GM12865 (cell line): ENCODE results near the gene TREML1.

Experiments
- DNase-seq: peaks from one replicate; pipeline ENCODE4 v3.0.0; 2010; ENCODE audit warnings: low read depth
- H3K4me3 ChIP-seq: 2 replicates; pipeline ENCODE4 v1.5.1; 2011; ENCODE audit warnings: mild to moderate bottlenecking, low read depth, low read length, control low read depth
- TF ChIP-seq, protein P1 (sequence below): IDR thresholded peaks from 2 replicates; pipeline ENCODE4 v1.5.1; 2011; ENCODE audit warnings: low read length, control low read depth, low read depth, inconsistent platforms; ENCODE audit not compliant: insufficient read depth; ENCODE audit errors: missing control alignments

TREML1 gene

GRCh38 chr6:41150671-41151070 lies 3.5 kb downstream of the TREML1 start:
- TF ChIP-seq, protein P1, sequence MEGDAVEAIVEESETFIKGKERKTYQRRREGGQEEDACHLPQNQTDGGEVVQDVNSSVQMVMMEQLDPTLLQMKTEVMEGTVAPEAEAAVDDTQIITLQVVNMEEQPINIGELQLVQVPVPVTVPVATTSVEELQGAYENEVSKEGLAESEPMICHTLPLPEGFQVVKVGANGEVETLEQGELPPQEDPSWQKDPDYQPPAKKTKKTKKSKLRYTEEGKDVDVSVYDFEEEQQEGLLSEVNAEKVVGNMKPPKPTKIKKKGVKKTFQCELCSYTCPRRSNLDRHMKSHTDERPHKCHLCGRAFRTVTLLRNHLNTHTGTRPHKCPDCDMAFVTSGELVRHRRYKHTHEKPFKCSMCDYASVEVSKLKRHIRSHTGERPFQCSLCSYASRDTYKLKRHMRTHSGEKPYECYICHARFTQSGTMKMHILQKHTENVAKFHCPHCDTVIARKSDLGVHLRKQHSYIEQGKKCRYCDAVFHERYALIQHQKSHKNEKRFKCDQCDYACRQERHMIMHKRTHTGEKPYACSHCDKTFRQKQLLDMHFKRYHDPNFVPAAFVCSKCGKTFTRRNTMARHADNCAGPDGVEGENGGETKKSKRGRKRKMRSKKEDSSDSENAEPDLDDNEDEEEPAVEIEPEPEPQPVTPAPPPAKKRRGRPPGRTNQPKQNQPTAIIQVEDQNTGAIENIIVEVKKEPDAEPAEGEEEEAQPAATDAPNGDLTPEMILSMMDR: no peak
- no peak for DNase-seq

DNA sequence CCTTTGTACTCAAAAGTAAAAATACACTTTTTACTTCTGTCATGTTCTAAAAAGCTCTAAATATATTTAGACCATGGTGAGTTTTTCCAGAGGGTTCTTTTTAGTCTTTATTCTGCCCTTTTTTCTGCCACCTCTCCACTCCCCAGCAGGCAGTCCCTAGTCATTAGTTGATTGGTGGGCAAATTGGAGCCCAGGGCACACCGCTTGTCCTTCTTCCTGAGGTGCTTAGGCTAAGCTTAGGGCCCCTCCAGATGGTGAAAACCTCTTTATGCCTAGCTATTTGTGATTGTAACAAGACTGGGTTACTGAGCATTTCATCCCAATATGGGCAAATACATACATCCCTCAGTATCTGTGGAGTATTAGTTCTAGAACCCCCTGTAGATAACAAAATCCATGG lies 6.2 kb downstream of the TREML1 start:
- no peak overlapping the region for H3K4me3 ChIP-seq
- DNase-seq: no peak
- TF ChIP-seq, protein P1: no peak

More at GRCh38 chr6:41150671-41151070, 3.5 kb downstream of the TREML1 start:
- H3K4me3 ChIP-seq: no peak overlapping the region

DNA sequence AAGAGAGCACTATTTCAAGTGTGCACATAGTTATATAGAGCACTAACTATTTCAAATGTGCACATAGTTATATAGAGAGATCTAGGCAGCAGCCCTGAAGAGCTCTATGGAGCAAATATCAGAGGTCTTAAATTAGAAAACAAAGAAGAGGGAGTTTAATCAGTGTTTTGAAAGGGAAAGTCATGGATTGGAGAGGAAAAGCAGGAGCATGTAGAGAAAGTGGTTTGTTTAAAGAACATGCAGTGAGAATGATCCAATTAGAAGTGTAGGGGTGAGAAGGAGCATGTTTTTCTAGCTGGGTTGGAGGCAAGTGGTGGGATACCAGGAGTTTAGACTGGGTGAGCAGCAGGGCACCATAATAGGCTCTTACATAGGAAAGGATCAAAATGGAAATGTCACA lies 17.2 kb downstream of the TREML1 start:
- TF ChIP-seq, protein P1: no peak
- DNase-seq: no peak
- no peak overlapping the region for H3K4me3 ChIP-seq

- H3K4me3 ChIP-seq: no peak overlapping the region
- DNase-seq: no peak
- TF ChIP-seq, protein P1: no peak
Measured at GRCh38 chr6:41135062-41135832, 18.9 kb downstream of the TREML1 start.

GRCh38 chr6:41132254-41132653 lies 21.9 kb downstream of the TREML1 start:
- no peak for DNase-seq

DNA sequence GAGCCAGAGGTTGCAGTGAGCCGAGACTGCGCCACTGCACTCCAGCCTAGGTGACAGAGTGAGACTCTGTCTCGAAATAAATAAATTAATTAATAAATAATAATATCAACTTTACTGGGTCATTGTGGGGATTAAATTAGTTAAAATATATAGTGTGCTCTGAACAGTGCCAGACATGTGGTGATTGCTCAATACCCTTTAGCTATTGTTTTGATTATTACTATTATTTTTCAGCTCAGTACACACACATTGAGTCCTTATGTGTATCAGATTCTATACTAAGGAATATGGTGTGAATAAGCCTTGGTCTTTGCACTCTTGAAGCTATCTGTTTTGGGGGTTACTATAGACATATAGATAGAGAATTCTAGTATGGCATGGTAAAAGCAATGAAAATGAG lies 28.9 kb downstream of the TREML1 start:
- TF ChIP-seq, protein P1: no peak
- H3K4me3 ChIP-seq: no peak overlapping the region
- DNase-seq: no peak

More at GRCh38 chr6:41132254-41132653, 21.9 kb downstream of the TREML1 start:
- H3K4me3 ChIP-seq: no peak overlapping the region
- TF ChIP-seq, protein P1: no peak

DNA sequence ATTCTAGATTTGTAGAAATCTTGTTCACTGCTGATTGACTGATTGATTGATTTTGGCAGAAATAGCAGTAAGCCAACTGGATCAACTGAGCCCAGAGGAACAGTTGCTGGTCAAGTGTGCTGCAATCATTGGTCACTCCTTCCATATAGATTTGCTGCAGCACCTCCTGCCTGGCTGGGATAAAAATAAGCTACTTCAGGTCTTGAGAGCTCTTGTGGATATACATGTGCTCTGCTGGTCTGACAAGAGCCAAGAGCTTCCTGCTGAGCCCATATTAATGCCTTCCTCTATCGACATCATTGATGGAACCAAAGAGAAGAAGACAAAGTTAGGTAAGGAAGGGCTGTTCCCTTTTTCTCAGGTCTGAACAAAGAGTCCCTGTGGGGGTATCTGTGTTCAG lies 31.2 kb downstream of the TREML1 start:
- TF ChIP-seq, protein P1: no peak
- no peak for DNase-seq
- no peak overlapping the region for H3K4me3 ChIP-seq
